ENCODE measurements around the gene LCLAT1. TPM values are rescaled to one million over a fixed set of nuclear protein-coding genes. Genes with fewer than 3 reads are reported as not detected.

LCLAT1 gene
- total RNA-seq, 1 experiment from 2014 or later, result 32.9 TPM

GRCh38 chr2:30612371-30612770 is 165.3 kb downstream of the LCLAT1 start:
- no peak overlapping the region for H3K14ac ChIP-seq (ENCODE audit: insufficient read depth, low read length)
- H3K23me2 ChIP-seq (ENCODE audit: insufficient read length, low read depth, low read length, poor library complexity, severe bottlenecking), result no peaks in the 10 kb centered on the region
- H2BK15ac ChIP-seq (ENCODE audit: low read depth, low read length), result no peak overlapping the region
- no peak overlapping the region for H3T11ph ChIP-seq (ENCODE audit: low read length)
- no peak overlapping the region for H3K27ac ChIP-seq (ENCODE audit: insufficient read length, low read depth, low read length)
- peaks cover 0 to 9% (median 3%) of the 10 kb centered on the region in 3 experiments; a peak in 2 of 7 replicates for H3K36me3 Mint-ChIP-seq (ENCODE audit: insufficient read depth in 1 of 3, low read depth in 3 of 3)
- DNase-seq, result no peak
- no peak overlapping the region for H3K18ac ChIP-seq (ENCODE audit: insufficient read length, low read depth, low read length)
- H3K27ac Mint-ChIP-seq, result peak overlapping the region in 2 of 3 experiments; percentile 76 to 98; a peak in 4 of 7 replicates
- no peak overlapping the region for H2BK20ac ChIP-seq (ENCODE audit: low read depth, low read length, poor library complexity, severe bottlenecking)
- no peak overlapping the region for H2BK5ac ChIP-seq (ENCODE audit: insufficient read length, low read length)
- no peaks in the 10 kb centered on the region for H3K79me2 ChIP-seq (ENCODE audit: insufficient read depth, low read length)
- H3K9me3 ChIP-seq (ENCODE audit: control insufficient read depth, low read depth, low read length), result no peaks in the 10 kb centered on the region
- peaks cover 5% of the 10 kb centered on the region; the same call in 1 of the 2 replicates for H3K4me1 ChIP-seq (ENCODE audit: insufficient read depth, low read length)
- H4K91ac ChIP-seq (ENCODE audit: insufficient read length, low read depth, low read length), result no peak overlapping the region
- H3K4ac ChIP-seq (ENCODE audit: low read depth, low read length), result no peak overlapping the region
- no peak overlapping the region for H2AK5ac ChIP-seq (ENCODE audit: insufficient read length, low read length)
- H2AFZ ChIP-seq (ENCODE audit: low read length), result no peak overlapping the region
- no peak overlapping the region for H2BK12ac ChIP-seq (ENCODE audit: insufficient read length, low read depth, low read length)
- H3K9me3 Mint-ChIP-seq, result no peaks in the 10 kb centered on the region
- H3K56ac ChIP-seq (ENCODE audit: insufficient read length, low read depth, low read length), result no peak overlapping the region
- TF ChIP-seq CTCF (conservative IDR thresholded peaks at IDR 0.05), result no peak
- no peak overlapping the region for H2BK120ac ChIP-seq (ENCODE audit: low read depth, low read length, poor library complexity, severe bottlenecking)
- H4K20me1 ChIP-seq (ENCODE audit: control insufficient read depth, insufficient read depth, insufficient read length), result no peaks in the 10 kb centered on the region
- H4K5ac ChIP-seq (ENCODE audit: insufficient read length, low read depth, low read length), result no peak overlapping the region
- H3K4me3 Mint-ChIP-seq, result no peak overlapping the region
- no CpG with 5 or more reads among the region's 2 CpGs for WGBS (ENCODE audit: extremely low coverage, insufficient read length, low lambda C conversion rate)
- H3K27me3 ChIP-seq (ENCODE audit: insufficient read depth, low read length), result no peaks in the 10 kb centered on the region
- H3K4me1 Mint-ChIP-seq, result peaks cover 43 to 56% of the 10 kb centered on the region in 2 experiments
- H3K4me2 ChIP-seq (ENCODE audit: insufficient read depth, insufficient read length, low read length), result no peak overlapping the region
- H3K9ac ChIP-seq (ENCODE audit: extremely low read depth, insufficient read length, low read length), result no peak overlapping the region
- H3K27me3 Mint-ChIP-seq (ENCODE audit: low read depth), result no peaks in the 10 kb centered on the region
- H3K23ac ChIP-seq (ENCODE audit: insufficient read length, low read depth, low read length), result no peak overlapping the region
- H4K8ac ChIP-seq (replicated peaks; ENCODE audit: insufficient read length, low read depth, low read length), result no peak overlapping the region
- H3K79me1 ChIP-seq (ENCODE audit: insufficient read depth, low read depth, low read length, poor library complexity, severe bottlenecking), result no peaks in the 10 kb centered on the region

All from H9 (cell line).